Sciatic nerve (tissue), 2 donors: ENCODE results near the gene ZNF217. TPM values are rescaled to one million over a fixed set of nuclear protein-coding genes. Genes with fewer than 3 reads are reported as not detected.
"Not testable (repeated sequence)": the region's sequence is repeated elsewhere in the genome, so short reads cannot be mapped to it uniquely, and the experiment has no call there.

ENCODE experiments used
- ATAC-seq: fragments of 200-7000 bp; cut with Tn5 transposase; one replicate; pipeline ENCODE4 v1.9.1; 2020; ENCODE audit warnings: mild to moderate bottlenecking, moderate library complexity
- DNase-seq: peaks from one replicate; pipeline ENCODE4 v3.0.0-alpha.2; 2020; ENCODE audit warnings: low spot score
- intact Hi-C: fragments of 100-400 bp; cut with DNase I; formaldehyde crosslinking; loops from one replicate; pipeline ENCODE4 v1.14.2; 2022
- total RNA-seq: library from RNA; stranded (reverse); fragmentation: NEBNext Ultra II Directional; extraction: Animal tissue kit (Norgen Biotek cat#: 25700); gene quantifications from one replicate; pipeline ENCODE4 v1.2.1, GENCODE V29; 2021
- donor health status: DM: no; HTN: no; CAD: no.
- donor health status: DM: no; HTN: no; CAD: no.

ZNF217 gene
- total RNA-seq, 1 donor from 2014 or later, result 34.9 TPM

GRCh38 chr20:53623134-53623453 is 29.5 kb upstream of the ZNF217 start:
- intact Hi-C loops, result no loop called here
- no peak for ATAC-seq
- no peak for DNase-seq

- DNase-seq (peak; percentile 47), ATAC-seq (no peak)
- intact Hi-C loops, result no loop called here
These were observed 28.9 kb upstream of the ZNF217 start for GRCh38 chr20:53622247-53623133.

- ATAC-seq, result peak; percentile 86
- peak; percentile 70 for DNase-seq
- intact Hi-C loops, result no loop called here
These were observed 28.0 kb upstream of the ZNF217 start for GRCh38 chr20:53621482-53622246.

GRCh38 chr20:53618490-53619000 is 24.9 kb upstream of the ZNF217 start:
- ATAC-seq, intact Hi-C loops, DNase-seq: not testable (repeated sequence)

GRCh38 chr20:53617791-53618489 is 24.3 kb upstream of the ZNF217 start:
- intact Hi-C loops, result no loop called here
- DNase-seq (peak; percentile 27), ATAC-seq (no peak)

- peak; percentile 18 for DNase-seq
- intact Hi-C loops, ATAC-seq: not testable (repeated sequence)
These were observed 22.9 kb upstream of the ZNF217 start for GRCh38 chr20:53616489-53616888.

GRCh38 chr20:53613748-53614147 is 20.1 kb upstream of the ZNF217 start:
- intact Hi-C loops, result no loop called here
- ATAC-seq, result no peak
- no peak for DNase-seq

- DNase-seq, intact Hi-C loops, ATAC-seq: not testable (repeated sequence)
These were observed 18.6 kb upstream of the ZNF217 start for GRCh38 chr20:53612289-53612688.

- intact Hi-C loops, result no loop called here
- DNase-seq, result no peak
- peak; percentile 9 for ATAC-seq
These were observed 17.8 kb upstream of the ZNF217 start for GRCh38 chr20:53611449-53611894.

- intact Hi-C loops, result no loop called here
- ATAC-seq (no peak), DNase-seq (no peak)
These were observed 16.1 kb upstream of the ZNF217 start for GRCh38 chr20:53609491-53610445.

GRCh38 chr20:53608456-53609452 is 15.1 kb upstream of the ZNF217 start:
- intact Hi-C loops, result no loop called here
- ATAC-seq (peak; percentile 80), DNase-seq (no peak)

GRCh38 chr20:53608071-53608455 is 14.4 kb upstream of the ZNF217 start:
- intact Hi-C loops, result no loop called here
- ATAC-seq, result peak; percentile 27
- no peak for DNase-seq

- peak; percentile 12 for ATAC-seq
- intact Hi-C loops, result no loop called here
These were observed 12.8 kb upstream of the ZNF217 start for GRCh38 chr20:53606364-53606985.

GRCh38 chr20:53605401-53605800 is 11.8 kb upstream of the ZNF217 start:
- DNase-seq, ATAC-seq, intact Hi-C loops: not testable (repeated sequence)

More at GRCh38 chr20:53606364-53606985, 12.8 kb upstream of the ZNF217 start:
- DNase-seq, result no peak

GRCh38 chr20:53604846-53605245 is 11.2 kb upstream of the ZNF217 start:
- intact Hi-C loops, ATAC-seq, DNase-seq: not testable (repeated sequence)

- ATAC-seq (no peak), DNase-seq (no peak)
- intact Hi-C loops, result no loop called here
These were observed 9.0 kb upstream of the ZNF217 start for GRCh38 chr20:53602661-53603060.
